NCI-H1436 treated with DMSO at 0.1 percent for 48 hours (cell line): Measurements from ENCODE around the gene MEX3A.
"Not testable (repeated sequence)": the region's sequence is repeated elsewhere in the genome, so short reads cannot be mapped to it uniquely, and the experiment has no call there.

Experiments used
- DNase-seq: peaks from one replicate; lab custom pipeline; 2025; lab: John Stamatoyannopoulos, UW

MEX3A gene, protein sequence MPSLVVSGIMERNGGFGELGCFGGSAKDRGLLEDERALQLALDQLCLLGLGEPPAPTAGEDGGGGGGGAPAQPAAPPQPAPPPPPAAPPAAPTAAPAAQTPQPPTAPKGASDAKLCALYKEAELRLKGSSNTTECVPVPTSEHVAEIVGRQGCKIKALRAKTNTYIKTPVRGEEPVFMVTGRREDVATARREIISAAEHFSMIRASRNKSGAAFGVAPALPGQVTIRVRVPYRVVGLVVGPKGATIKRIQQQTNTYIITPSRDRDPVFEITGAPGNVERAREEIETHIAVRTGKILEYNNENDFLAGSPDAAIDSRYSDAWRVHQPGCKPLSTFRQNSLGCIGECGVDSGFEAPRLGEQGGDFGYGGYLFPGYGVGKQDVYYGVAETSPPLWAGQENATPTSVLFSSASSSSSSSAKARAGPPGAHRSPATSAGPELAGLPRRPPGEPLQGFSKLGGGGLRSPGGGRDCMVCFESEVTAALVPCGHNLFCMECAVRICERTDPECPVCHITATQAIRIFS

DNA sequence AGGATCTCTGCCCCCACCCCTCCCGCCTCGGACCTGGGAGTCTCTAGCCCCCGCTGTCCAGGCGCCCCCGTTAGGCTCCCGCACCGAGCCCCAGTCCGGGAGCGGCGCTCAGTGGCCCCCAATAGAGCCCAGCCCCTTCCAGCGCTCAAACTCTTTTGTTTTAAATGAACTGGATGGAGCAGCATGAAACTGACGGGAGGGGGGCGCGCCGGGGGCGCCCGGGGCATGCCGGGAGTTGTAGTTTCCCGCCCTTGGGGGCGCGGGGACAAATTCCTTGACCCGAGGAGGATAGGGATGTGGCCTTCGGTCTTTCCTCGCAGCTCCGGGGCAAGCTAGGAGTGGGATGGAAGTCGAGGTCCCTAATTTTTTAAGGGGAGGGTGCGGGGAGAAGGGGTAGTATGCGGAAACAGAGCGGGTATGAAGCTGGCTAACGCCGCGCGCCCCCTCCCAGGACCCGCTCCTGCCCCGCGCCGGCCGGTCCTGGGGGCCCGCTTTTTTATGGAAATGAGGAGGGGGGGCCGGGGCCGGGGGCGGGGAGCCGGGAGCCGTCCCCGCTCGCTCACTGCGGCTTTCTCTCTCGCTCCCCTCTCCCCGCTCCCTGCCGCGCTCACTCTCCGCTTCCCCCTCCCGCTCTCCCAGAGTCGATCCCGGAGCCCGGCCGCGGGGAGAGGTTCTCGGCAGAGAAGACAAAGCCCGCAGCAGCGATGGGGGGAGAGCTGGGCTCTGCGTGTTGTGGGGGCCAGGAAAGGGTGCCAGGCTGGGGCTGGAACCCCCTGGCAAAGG, at the start of gene MEX3A:
TSS of gene MEX3A (minus strand) at position 157 of the 783 bp plus-strand sequence. CDS start 467 bp downstream, outside the sequence.
- DNase-seq = no peak

DNA sequence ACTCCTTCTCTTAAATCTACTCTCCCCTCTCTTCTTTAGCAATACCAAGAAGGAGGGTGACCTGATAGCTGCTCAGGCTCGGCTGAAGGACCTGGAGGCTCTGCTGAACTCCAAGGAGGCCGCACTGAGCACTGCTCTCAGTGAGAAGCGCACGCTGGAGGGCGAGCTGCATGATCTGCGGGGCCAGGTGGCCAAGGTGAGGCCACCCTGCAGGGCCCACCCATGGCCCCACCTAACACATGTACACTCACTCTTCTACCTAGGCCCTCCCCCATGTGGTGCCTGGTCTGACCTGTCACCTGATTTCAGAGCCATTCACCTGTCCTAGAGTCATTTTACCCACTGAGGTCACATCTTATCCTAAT, 48.3 kb upstream of the MEX3A start:
- DNase-seq = no peak

DNA sequence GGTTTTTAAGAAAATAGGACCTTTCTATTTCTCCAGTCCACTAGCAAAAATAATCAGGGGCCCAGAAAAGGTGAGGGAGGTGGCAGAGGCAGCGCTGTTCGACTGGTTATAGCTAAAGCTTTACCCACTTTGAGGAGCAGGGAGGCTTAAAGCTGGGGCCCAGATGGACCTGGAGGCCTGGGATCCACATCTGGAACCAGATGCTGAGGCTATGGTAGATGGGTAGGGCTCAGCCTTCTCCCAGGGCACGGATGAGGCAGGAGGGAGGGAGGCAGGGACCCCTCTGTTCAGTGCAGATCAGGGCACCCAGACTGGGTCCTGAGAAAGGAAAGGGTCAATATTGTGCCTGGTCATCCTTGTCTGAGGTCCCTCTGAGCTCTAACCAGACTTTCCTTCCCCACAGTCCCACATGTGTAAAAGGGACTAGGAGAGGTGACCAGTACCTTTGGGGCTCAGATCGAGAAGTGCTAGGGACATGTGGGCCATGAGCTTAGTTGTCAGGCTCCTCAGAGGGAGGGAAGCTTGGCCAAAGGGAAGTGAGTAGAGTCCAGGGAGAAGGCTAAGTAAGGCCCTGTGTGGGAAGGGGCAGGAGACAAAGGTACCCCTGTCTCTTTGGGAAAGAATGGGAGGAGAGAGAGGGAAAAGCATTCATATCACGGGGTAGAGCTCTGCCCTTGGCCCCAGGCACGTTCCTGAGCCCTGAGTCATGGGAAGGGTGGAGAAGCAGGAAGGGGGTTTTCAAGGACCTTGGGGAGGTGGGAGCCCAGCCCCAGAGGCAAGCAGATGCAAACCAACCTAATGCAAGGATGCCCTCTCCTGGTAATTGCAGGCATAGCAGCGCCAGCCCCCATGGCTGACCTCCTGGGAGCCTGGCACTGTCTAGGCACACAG, 47.7 kb upstream of the MEX3A start:
- no peak for DNase-seq

DNA sequence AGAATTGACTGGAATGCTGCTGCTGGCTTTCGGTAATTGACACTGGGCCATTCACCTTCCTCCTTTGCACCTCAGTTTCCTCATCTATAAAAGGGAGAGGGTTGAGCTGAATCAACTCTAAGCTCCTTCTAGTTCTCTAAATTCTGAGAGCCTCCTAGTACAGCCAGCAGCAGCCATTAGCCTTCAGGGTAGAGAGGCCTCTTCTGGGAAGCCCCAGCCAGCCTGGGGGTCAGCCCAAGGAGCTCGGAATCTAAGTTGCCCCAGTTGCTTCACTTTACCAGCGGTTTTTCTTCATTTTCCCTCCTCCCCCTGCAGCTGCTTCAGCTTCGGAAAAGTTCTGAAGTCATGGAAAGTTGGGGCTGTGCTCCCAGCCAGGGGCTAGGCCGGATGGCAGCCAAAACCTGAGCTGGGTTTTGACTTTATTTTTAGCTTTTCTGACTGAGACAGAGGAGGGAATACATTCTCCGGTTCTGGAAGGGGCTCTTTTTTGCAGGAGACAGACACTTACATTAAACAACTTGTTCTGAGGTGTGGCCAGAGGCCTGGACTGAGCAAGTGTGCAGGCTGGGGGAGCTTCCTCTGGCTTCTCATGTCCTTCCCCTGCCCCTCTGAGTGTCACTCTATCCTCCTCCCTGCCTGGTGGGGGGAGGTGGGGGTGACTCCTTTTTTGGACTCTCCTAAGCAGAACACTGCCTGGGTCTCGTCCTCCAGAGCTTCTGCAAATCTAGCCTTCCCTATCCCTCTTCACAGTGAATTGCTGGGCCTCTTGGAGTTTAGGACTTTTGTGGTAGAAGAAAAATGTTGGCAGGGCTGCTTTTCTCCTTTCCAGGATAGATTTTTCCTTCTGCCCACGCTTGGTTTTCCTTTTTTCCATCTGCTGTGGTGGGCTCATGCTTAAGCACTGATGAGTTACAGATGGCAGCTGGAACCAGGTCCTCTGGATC, 46.7 kb upstream of the MEX3A start:
- no peak for DNase-seq

DNA sequence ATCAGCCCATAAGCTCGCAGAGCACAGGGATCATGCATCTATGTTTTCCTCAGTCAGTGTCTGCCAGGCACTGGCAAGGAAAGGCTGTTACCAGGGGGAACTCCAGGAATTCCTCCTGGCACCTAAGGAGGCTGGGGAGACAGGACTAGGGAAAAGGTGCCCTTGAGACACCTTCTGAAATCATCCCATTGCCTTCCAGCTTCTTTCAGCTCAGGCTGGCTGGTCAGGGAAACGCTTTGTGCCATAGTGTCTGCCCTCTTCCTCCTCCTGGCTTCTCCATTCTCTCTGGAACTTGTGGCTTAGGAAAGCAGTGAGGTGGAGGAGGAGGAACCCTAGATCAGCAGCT, 46.0 kb upstream of the MEX3A start:
- DNase-seq = no peak

- DNase-seq = no peak
Measured at GRCh38 chr1:156126630-156127534, 44.6 kb upstream of the MEX3A start.

DNA sequence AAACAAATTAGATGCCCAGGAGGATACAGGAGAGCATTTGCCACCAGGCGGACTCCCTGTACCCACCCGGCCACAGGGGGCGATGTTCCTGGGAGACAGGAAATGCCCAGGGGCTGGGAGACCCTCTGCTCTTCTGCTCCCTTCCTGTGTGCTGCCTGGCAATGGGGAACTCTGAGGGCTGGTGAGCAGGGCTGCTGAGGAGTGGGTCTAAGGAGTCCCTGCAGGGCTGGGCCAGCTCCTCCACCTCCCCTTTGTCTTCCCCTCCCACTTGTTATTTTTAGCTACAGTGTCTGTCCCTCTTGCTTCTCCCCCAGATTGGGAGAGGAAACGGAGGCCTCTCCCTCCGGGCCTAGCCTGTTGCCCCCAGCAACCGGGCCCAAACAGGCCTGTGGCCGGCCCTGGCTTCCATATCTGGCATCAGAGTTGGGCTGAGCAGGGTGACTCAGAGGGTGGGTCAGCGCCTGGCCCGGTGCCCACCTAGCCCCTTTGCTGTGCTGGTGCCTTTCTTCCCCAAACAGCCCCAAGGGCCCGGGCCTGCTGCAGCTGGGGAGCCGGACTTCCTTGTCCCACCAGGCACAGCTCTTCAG, 43.9 kb upstream of the MEX3A start:
- DNase-seq = no peak

- DNase-seq = not testable (repeated sequence)
Measured at GRCh38 chr1:156125544-156125943, 43.3 kb upstream of the MEX3A start.

DNA sequence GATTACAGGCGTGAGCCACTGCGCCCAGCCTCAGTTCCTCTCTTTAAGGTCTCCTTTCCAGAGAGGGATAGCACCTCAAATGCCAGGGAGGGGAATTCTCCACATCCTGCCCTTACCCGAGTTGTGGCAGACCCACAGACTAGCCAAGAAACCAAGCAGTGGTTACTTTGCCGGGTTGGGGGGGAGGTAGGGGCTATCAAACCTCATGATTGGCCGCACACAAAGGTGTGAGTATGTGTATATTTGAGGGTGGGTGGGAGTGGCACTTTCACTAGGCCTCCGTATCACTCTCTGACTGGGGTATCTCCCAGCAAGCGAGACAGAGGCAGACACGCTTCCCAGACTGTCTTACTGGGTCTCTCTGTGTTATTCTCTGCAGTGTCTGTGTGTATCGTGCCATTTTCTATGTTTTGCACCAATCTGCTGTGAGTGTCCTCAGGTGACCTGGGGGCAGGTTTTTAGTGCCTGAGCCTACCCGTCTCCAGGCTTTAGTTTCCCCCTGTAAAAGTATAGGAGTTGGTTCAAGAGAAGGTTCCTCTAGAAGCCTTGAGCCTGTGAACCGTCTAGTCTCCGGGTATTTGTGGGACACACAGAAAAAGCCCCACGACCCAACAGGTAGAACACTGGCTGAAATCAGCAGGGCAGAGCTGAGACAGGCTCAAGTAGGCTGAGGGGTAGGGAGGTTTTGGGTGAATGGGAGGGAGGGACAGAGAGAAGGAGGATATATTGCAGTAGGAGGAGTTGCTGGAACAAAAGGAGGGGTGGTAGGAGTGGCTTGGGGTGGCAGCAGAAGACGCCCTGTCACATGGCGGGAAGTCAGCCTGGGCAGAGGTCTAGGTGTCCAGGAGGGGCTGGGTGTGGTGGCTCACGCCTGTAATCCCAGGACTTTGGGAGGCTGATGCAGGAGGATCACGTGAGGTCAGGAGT, 42.6 kb upstream of the MEX3A start:
- no peak for DNase-seq

DNA sequence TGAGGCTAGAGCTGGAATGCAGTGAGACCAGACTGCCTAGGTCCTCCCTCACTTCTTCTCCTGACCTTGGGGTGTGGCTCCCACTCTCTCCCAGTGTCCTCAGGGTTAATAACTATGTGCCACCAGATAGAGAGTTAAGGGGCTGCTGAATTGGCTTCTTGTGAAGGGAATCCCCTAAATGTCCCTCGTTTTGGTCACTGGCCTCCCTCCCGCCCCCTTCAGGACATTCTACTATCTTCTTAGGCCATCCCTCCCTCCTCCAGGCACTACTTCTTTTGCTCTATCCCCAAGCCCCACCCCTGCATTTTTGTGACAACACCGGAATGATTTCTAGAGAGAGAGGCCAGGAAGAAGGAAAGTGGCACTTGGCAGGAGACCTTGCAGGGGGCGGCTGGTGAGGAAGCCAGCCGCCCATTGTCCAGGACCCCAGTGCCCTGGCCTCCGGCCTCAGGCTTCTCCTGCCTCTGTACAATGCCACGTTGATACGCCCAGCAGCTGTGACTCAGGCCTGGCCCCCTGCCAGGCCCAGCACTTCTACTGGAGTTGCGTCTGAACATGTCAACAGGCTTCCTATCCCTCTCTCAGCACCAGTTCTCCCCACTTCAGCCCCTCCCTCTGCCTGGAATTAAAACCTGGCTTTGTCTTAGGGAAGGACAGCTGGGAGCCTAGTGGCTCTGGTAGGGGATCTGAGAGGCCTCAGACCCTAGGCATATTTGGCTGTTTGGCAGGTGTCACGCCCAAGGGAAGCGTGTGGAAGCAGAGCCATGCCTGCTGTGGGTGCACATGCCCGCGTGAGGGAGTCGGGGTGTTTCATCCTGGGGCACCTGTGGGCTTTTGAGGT, 41.3 kb upstream of the MEX3A start:
- peak; percentile 75 for DNase-seq

- no peak for DNase-seq
Measured at GRCh38 chr1:156122519-156123355, 40.5 kb upstream of the MEX3A start.

DNA sequence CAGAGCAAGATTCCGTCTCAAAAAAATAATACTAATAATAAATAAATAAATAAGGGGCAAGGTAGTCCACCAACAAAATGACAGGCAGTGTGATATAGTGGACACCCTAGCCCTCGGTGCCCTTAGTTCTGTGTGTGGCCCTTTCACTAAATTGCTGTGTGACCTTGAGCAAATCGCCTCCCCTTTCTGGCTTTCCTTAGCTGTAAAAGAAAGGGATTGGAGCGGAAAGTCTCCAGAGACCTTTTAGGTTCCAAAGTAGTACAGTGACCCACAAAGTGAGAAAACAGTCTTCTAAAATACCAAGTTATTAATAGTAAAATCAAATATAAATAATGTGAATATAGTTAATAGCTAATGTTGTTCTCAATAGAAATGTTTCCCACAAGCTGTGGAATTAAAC, 39.8 kb upstream of the MEX3A start:
- DNase-seq = no peak

DNA sequence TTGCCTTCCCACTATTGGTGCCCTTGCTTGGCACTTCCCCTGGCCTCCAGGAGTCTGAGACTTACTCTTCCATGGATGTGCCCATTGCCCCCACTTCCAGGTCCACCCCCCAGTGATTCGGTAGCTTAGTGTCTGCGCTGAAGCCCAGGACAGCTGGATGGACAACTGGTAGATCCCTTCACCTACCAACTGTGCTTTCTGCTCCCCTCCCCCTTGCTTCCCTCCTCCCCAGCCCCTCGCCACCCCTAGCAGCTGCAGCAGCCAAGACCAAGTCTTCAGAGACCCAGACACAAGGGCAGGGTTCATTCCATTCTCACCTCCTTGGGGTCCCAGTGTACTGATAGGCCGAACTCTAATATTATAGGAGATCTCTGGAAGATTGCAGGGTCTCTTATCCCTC, 39.2 kb upstream of the MEX3A start:
- DNase-seq = no peak

DNA sequence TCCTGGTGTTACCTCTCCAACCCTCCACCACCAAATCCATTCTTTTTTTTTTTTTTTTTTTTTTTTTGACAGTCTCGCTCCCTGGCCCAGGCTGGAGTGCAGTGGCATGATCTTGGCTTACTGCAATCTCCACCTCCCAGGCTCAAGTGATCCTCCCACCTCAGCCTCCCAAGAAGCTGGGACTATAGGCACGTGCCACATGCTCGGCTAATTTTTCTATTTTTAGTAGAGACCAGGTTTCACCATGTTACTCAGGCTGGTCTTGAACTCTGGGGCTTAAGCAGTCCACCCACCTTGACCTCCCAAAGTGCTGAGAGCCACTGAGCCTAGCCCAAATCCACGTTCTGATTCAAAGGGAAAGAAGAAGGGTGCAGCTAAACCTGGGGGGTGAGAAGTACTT, 38.7 kb upstream of the MEX3A start:
- DNase-seq = not testable (repeated sequence)

DNA sequence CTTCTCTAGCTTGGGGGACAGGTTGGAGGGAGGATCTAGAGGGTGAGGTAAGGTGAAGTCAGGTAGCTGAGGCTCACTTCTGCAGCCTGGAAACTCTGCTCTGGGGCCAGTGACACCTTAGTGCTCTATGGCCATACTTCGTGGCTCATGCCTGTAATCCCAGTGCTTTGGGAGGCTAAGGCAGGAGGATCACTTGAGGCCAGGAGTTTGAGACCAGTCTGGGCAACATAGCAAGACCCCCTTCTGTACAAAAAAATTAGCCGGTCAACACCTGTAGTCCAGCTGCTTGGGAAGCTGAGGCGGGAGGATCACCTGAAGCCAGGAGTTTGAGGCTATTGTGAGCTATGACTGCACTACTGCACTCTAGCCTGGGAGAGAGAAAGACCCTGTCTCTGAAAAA, 38.1 kb upstream of the MEX3A start:
- no peak for DNase-seq

DNA sequence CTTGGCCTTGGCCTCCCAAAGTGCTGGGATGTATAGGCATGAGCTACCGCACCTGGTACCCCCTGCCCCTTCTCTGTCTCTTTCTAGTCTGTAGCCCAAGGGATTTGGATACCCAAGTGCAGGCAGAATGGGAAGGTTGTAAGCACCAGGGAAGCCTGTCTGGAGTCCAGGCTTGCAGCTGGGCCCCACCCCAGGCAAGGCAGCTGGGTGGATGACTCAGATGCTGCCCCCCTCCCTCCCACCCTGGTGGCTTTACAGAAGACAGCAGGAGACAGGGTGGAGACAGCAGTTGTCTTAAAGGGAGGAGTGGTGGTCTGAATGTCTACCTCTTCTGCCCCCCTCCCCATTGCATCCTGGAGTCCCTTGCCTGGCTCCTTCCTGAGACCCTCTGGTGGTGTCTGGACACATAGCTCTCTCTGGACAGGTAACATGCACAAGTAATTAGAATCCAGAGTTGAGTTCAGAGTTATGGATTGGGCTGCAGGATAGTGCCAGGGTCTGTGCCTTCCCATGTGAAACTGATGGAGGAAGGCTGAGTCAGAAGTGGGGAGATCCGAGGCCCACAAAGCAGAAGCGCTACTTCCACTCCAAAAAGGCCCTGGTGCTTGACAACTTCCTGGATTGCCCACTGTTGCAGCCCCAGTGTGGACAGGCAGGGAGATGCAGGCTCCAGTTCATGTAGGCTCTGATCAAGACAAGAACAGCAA, 37.4 kb upstream of the MEX3A start:
- DNase-seq = no peak
